Measurements from ENCODE around the gene HPCA.

- TF ChIP-seq POLR2AphosphoS5 (IDR thresholded peaks at IDR 0.05; ENCODE audit: insufficient read depth, low read depth, low read length) (no peak), CTCF (IDR thresholded peaks at IDR 0.05; ENCODE audit: extremely low read depth in 1 of 2, insufficient read depth in 1 of 2, low read depth in 1 of 2, low read length in 2 of 2) (no peak), GATA2 (IDR thresholded peaks at IDR 0.05; ENCODE audit: insufficient read depth, insufficient read length, low read depth, low read length) (no peak), POLR2A (IDR thresholded peaks at IDR 0.05; ENCODE audit: low read depth, low read length) (no peak)
Observed at GRCh38 chr1:32944180-32944579, 57.9 kb downstream of the HPCA start.

All from endothelial cell of umbilical vein (primary cell).